Stimulated activated CD4-positive, alpha-beta T cell treated with anti-CD3 and anti-CD28 coated beads, TNF-alpha, amount 100 ng/mL, for 24 hours (primary cell): Measurements from ENCODE around the gene BPIFB1.

ENCODE experiments used
- DNase-seq, 3 experiments: peaks; one replicate each; pipeline ENCODE4 v3.0.0-alpha.2; 2020; ENCODE audit warnings: low read depth in 3 of 3

Gene BPIFB1

DNA sequence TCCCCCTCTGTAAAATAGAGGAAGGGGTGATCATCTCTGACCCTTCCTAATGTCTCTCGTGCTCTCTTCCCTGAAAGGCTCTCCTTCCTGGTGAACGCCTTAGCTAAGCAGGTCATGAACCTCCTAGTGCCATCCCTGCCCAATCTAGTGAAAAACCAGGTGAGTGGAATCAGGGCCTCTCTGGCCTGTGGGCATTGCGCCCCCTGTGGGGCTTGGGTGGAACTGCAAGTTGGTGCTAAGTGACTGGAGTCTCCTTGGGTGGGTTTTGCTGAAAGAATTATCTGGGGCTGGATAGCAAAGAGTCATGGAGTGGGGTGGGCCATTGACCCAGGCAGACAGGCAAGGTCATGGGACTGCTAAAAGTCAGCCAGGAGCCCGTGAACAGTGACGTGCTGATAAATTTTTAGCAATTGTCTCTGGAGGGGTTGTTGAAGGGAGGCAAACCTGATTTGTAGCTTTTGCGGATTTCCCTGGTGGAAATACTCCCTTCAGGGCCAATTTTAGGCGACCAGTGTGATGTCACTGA lies 8.9 kb downstream of the BPIFB1 start:
- DNase-seq: peak; percentile 42 to 63 (median 46)

DNA sequence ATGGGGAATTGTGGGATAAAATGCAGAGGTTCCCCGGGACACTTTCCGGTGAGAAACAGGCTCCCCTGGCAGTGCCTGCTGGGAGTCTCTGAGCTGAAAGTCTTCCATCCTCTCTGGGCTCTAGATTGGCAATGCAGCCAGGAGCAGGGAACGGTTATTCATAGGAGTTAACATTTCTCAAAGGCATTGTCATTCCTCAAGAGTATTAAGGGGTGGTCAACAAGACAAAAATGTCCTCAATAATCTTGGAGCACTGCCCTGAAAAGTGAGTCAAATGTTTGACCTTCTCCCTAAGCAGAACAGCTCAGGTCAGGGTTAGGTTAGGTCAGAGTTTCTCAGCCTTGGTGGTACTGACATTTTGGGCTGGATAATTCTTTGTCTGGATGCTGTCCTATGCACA lies 13.2 kb downstream of the BPIFB1 start:
- no peak for DNase-seq

DNA sequence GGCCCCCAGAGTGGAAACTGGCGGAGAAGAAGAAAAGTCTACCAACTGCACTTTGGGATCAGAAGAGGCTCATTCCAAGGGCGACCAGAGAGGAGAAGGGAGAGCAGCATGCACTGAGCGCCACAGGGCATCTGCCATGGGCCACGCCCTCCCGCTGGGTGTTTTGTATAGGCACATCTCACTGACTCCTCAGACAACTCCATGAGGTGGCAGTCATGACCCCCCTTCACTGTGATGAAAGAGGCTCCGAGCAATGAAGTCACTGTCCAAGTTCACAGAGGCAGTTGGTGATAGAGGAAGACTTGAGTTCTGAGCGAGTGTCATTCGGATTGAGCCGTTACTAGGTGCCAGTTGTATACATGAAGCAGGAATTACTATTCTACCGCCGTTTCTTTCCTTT lies 15.4 kb downstream of the BPIFB1 start:
- no peak for DNase-seq

DNA sequence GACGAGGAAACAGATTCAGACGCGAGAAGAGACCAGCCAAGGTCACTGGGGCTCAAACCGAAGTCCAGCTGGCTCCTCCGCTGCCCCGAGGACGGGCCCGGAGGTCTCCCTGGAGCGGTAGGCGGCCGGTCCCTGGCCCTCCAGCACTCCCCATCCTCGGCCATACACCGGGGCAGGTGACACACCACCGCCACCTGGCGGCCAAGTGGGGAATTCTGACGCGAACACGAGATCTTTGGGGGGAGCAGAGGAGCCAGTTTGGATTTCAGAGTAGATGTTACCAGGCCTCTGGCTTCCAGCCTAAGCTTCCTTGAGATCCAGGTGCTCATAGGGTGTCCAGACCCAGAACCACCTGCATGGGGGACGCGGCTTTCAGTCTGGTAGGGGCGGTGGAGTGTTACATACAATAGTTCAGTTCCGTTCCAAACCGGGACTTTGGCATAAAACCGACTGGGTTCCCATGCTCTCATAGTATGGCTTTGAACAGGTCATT lies 16.1 kb downstream of the BPIFB1 start:
- peak; percentile 52 to 68 (median 55) for DNase-seq

DNA sequence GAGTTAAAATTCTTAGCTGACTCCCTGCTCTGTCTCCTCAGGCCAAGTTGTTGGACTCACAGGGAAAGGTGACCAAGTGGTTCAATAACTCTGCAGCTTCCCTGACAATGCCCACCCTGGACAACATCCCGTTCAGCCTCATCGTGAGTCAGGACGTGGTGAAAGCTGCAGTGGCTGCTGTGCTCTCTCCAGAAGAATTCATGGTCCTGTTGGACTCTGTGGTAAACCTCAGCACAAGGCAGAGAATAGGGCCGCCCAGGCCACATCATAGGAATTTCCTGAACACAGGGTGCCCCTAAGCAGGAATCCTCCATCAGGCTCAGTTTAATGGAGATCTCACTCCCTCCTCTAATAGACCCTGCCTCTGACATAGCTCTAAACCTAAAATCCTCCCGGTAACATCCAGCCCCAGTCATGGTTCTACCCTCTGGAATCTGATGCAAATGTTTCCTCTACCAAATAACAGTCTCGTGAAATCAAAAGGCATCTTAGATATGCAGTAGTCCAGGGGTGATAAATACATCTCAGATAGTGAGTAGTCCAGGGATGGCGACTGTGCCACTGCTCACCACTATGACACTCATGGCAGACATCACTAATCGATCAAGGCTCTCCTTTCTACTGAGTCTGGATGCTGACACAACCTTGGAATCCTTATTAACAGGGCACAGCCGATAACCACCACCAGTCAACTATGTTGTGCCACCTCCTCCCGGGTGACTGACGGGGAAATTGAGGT lies 18.3 kb downstream of the BPIFB1 start:
- DNase-seq: no peak

DNA sequence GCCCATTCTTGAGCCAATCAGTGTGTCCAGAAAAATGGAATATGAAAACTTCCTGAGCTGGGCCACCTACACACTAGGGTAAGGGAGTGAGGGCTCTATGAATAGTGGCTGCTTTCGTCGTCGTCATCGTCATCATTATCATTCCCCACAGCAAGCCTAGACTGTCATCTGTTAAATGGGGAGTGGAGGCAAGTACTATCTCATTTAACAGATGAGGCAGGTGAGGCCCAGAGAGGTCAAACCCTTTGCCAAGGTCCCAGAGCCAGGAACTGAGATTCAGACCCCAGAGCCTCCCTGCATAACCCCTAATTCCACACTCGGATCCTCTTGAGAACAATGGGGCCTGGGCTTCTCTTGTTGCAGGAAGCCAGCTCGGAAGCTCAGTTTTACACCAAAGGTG lies 20.6 kb downstream of the BPIFB1 start:
- DNase-seq: no peak

DNA sequence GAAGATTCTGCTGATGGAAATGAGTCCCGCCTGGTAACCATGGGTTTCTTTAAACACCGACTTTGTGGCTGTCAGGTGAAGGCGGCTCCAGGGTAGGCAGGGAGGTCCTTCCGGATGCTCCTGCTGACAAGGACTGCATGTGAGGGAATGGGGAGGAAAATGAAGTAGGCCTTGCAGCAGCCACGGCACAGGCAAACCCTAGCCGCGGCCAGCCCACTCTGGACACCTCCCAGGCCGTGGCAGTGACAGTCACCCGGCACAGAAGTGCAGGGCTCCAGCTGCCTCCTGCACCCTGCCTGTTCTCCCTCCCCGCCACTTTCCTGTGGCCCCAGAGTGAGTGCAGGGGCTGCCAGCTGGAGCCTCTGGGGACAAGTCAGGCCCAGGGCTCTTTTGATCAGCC lies 21.0 kb downstream of the BPIFB1 start:
- no peak for DNase-seq

DNA sequence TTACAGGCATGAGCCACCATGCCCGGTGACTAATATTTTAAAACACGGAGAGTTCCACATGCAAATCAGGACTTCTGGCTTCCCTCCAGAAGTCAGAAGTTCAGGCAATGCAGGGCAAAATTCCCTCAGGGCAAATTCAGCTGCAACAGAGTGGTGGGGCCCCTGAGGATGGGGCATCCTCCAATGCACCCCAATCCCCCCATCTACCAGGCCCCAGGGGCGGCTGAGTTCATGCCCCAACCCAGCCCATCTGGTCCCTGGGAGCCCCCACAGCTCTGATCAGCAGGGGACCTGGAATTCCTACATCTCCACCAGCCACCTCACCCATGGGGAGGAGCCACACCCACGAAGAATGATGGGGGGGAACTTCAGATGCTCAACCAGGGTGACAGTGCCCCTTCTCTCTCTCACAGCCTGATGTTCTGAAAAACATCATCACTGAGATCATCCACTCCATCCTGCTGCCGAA lies 22.6 kb downstream of the BPIFB1 start:
- no peak for DNase-seq

DNA sequence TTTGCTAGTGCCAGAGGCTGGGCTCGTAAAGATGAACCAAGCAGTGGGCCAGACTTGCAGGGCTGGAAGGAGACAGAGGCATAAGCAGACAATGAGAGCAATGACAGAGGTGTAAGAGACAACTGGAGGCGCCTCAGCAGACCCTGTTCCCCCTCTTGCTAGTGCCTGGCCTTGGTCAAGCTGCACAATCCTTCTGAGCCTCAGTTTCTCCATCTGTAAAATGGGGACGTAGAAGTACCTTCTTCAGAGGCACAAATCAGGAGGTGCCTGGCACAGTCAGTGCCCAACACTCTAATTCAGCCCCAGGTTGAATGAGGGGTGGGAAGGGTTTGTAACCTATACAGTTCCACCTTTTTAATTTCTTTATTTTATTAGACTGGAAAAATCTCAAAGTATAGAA lies 23.2 kb downstream of the BPIFB1 start:
- no peak for DNase-seq

DNA sequence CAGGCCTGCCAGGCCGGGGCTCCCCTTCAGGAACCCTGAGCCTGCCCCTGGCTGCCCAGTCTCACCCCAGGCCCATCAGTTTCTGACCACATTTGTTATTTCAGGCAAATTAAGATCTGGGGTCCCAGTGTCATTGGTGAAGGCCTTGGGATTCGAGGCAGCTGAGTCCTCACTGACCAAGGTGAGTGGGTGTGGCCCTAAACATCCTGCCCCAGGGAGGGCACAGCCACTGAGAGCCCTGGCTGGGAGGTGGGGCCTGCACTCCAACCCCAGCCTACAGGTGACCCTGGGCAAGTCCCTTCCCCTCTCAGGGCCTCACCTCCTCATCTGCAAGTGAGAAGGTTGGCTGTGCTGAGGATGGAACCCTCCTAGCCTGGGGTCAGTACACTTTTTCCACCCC lies 23.8 kb downstream of the BPIFB1 start:
- no peak for DNase-seq

DNA sequence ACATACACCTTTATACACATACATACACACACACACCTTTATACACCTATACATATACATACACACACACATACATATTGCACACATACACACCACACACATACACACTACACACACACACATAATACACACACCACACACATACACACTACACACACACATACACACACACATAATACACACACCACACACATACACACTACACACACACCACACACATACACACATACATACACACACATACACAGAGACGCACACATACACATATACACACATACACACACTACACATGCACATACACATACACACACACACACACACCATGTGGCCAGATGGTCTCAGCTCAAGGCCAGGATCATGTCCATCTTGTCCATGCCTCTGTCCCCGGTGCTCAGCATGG lies 25.7 kb downstream of the BPIFB1 start:
- DNase-seq: no peak

DNA sequence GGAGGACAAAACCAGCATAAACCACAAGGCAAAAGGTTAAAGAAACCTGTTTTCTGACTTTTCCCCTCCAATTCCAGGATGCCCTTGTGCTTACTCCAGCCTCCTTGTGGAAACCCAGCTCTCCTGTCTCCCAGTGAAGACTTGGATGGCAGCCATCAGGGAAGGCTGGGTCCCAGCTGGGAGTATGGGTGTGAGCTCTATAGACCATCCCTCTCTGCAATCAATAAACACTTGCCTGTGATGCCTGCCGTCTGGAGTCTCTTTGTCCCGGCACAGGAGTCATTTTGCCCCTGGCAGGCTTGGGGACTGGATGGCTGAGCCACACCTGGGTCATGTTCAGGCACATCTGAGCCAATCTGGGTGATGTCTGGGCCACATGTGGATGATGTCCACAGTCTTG lies 26.6 kb downstream of the BPIFB1 start:
- no peak for DNase-seq

DNA sequence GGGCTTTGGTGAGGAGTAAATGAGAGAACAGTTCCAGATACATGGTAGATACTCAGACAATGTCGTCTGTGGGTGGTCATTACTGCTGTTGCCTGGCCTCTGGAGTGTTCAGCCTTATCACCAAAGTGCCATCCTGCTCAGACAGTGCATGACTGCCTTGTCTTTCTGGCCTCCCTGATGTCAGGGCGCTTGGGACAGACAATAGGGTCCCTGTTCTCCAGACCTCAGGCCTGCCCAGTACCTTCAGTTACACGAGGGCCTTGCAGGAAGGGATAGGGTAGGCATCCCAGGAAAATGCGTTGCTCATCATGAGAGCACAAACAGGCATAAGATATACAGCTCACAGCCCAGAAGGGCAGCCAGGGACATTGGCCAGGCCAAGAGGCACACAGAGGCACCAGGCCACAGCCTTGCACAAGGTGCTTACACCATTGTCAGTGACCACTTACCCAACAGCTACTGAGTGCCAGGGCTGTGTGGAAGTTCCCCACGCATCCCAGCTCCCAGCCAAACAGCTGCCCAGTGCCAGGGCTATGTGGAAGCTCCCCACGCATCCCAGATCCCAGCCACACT lies 27.4 kb downstream of the BPIFB1 start:
- no peak for DNase-seq

DNA sequence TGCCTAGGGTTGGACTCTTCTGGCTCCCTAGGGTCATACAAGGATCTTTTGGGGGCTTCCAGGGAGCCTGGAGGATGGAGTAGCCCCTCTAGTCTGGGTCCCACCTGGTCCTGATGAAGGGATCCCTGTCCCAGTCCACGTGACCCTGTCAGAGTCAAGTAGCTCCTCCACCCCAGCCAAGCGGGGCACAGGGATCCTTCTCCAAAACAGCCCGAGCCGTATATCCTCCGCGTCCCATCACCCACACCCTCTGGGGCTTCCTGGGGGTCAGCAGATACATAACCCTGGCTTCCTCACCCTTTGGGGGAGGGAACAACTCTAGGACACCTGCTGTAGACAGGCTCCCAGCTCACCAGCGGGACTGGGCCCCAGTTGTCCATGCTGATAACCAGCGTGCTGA lies 28.0 kb downstream of the BPIFB1 start:
- DNase-seq: no peak

DNA sequence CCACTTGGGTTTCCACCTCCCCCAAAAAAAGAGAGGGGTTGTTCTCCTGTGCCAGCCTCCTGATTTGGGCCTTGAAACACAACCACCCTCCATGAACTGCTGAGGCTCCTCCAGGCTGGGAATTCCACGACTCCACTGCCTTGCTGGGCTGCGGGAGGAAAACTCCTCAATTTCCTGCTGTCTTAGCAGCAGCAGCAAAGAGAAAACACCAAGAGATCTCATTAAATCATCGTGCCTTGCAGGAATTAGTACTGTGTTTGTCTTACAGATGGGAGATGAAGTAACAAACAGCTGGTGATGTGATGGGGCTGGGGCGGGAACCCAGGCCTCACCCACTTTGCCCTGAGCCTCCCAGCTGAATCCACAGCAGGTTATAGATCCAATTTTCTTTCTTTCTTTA lies 29.0 kb downstream of the BPIFB1 start:
- no peak for DNase-seq

DNA sequence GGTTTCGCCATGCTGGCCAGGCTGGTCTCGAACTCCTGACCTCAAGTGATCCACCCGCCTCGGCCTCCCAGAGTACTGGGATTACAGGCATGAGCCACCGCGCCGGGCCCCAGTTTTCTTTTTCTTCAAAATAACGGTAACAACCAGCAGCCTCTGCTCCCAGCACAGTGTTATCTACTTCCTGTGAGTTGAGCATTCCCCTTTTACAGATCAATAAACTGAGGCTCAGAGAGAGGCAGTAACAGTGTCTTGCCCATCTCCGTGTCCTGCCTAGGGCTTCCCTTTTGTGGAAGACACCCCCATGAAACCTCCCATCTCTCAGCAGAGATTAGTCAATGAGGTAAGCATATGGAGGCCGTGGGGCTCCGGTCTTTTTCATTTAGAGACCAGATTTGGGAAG lies 29.6 kb downstream of the BPIFB1 start:
- no peak for DNase-seq

DNA sequence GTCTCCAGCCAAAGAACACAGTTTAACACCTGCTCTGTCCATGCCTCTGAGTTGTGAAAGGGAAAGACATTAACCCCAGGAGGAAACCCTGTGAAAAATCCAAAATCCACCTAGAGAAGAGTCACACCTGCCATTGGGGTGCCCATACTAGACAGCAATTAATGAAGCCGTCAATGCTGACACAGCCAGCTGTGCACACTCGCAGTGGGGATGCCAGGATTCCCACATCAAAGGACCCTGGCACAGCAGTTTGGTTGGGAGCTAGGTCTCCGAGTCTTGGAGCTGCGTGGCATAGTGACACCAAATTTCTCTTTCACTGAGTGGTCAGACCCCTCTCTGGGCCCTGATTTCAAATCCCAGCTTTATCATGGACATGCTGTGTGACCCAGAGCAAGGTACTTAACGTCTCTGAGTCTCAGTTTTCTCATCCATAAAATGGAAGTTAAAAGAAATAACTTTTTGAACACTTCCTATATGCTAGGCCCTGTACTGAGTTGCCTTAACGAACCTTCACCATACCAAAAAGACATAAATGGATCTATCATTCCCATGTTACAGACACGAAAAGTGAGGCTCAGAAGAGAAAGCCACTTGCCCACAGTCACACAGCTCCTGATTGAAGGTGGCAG lies 30.8 kb downstream of the BPIFB1 start:
- DNase-seq: no peak

DNA sequence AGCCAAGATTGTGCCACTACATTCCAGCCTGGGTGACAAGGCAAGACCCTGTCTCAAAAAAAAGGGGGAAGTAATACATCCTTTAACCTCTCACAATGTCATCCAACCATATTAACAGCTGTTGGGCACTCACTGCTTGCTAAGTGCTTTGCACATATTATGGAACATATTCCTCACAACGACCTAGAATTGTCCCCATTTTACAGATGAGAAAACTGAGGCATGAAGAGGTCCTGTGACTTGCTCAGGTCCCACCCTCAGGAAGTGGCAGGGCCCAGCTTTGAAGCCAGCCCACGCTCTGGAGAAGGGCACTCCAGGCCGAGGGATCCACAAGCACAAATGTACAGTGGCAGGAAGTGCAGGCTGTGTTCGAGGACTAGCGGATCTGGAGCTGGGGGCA lies 33.3 kb downstream of the BPIFB1 start:
- no peak for DNase-seq

DNA sequence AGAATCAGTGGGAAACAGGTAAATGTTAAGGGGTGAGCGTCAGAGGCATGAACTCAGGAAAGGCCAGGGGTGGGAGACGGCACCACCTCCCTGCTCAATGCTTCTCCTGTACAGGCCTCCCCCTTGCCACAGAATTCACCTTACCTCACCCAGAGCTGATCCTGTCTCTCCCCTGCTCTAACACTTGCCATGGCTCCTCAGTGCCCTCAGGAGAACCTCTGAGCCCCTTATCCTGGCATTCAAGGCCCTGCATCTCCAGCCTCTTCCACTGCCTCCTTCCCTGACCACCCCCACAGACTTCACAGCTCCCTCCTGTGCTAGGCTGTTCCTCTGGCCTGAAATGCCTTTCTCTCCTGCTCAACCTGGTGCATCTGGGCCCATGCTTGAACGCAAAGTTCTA lies 33.9 kb downstream of the BPIFB1 start:
- DNase-seq: no peak

DNA sequence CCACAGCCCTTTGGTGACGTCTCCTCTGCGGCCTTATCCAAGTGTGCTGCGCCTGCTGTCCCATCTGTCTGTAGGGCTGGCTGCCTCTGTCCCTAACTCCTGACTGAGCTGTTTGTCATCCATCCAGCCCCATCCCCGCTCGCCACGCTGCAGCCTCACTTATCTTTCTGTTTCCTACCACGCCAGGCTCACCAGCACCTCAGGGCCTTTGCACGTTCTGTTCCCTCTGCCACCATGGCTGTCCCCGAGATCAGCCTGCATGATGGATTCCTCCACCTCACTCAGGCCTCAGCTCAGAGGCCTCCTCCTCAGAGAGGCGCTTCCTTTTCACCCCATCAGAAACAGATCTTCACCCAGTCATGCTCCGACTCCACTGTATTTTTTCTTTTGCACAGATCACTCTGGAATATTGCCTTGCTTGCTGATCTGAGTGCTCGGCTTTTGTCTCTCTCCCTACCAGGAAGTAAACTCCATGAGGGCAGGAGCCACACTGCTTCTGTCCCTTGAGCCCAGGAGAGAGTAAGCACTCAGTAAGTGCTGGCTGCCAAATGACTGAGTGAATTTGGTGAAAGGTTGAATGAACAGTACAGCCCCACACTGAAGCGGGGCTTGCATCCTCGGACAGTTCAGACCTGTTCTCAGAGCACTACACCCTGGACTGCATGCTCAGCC lies 34.5 kb downstream of the BPIFB1 start:
- no peak for DNase-seq

DNA sequence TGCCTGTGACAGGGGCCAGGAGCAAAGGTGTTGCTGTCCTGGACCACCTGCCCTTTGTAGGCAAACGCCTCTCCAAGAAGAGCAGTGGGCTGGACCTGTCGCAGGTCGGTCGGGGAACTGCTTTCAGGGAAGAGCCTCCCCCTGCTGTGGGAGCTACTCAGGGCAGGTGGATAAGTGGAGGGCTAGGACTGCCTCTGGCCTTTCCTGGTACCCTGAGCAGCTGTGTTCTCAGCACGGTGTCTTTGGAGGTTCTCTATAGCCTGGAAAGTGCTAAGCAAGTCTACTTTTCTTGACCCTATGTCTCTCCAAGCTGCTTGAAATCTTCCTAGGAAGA lies 35.0 kb downstream of the BPIFB1 start:
- DNase-seq: no peak

DNA sequence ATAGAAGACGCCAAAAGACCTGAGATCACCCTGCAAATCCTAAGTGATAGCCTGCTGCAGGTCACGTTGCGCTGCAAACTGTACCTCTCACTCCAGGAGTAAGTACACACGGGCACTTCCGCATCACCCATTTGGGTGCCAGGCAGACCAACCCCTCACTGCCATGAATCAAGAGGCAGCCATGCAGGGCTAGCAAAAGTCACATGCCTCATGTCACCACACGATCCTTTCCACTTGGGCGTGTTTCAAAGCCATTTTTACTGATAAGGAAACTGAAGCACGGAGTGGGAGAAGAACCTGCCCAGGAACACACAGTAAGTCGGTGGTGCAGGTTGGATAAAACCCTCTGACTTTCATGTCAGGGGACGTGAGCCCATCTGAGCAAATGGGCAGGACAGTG lies 37.0 kb downstream of the BPIFB1 start:
- no peak for DNase-seq

DNA sequence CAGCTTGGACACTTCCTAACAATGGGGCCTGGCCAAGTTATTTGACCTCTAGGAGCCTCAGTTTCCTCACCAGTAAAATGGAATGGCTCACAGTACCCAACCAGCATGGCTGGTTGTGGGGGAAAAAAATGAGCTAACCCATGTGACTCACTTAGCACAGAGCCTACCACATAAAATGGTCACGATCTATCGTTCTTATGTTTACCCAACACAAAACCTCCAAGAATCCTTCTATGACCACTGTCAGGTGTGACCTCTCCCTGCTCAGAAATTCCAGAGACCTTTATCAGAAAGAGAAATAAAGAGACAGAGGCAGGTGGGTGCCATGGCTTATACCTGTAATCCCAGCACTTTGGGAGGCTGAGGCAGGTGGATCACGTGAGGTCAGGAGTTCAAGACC lies 39.4 kb downstream of the BPIFB1 start:
- no peak for DNase-seq
